ENCODE measurements around the gene BBS2. TPM values are rescaled to one million over a fixed set of nuclear protein-coding genes. Genes with fewer than 3 reads are reported as not detected.
"Not testable (repeated sequence)": the region's sequence is repeated elsewhere in the genome, so short reads cannot be mapped to it uniquely, and the experiment has no call there.

The BBS2 gene
- total RNA-seq, 2 donors from 2014 or later = 25.7 to 27.6 TPM

DNA sequence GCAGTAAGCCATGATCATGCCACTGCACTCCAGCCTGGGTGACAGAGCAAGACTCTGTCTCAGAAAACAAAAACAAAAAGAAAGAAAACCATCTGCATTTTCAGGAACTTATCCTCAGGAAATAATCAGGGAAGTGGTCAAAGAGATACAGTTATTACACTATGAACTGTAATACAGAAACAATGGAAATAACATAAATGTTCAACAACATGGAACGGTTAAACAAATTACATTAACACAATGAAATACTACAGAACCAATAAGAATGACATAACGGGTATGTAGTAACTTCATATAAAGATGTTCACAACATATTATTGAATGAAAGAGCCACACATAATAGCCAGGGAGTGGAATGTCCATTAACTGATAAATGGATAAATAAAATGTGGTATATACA lies 6.7 kb downstream of the BBS2 start:
- ATAC-seq (replicated peaks in 1 of 2) (no peak), DNase-seq (no peak)
- Mint-ChIP-seq H3K4me1 (ENCODE audit: low read depth) (peaks cover 25% of the 10 kb centered on the region), H3K9me3 (no peaks in the 10 kb centered on the region), H3K27me3 (ENCODE audit: low read depth) (no peaks in the 10 kb centered on the region), H3K36me3 (ENCODE audit: insufficient read depth in 2 of 2) (peaks cover 0 to 7% of the 10 kb centered on the region in 2 donors), H3K27ac (no peak overlapping the region), H3K4me3 (no peak overlapping the region)

DNA sequence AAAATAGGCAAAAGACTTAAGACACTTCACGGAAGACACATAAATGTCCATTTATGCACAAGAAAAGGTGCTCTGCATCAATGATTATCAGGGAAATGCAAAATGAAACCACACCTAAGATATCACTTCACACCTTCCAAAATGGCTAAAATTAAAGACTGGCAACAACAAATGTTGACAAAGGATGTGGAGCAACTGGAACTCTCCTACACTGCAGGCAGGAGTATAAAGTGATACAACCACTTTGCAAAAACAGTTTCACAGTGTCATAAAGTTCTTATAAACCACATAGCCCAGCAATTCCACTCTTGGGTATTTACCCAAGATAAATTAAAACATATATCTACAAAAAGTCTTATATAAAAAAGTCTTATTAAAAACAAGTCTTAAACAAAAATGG lies 7.8 kb downstream of the BBS2 start:
- Mint-ChIP-seq H3K4me3 (no peak overlapping the region), H3K9me3 (no peaks in the 10 kb centered on the region), H3K4me1 (ENCODE audit: low read depth) (peaks cover 15% of the 10 kb centered on the region), H3K27ac (no peak overlapping the region), H3K27me3 (ENCODE audit: low read depth) (no peaks in the 10 kb centered on the region), H3K36me3 (ENCODE audit: insufficient read depth in 2 of 2) (peaks cover 0 to 7% of the 10 kb centered on the region in 2 donors)
- DNase-seq (no peak), ATAC-seq (replicated peaks in 1 of 2) (no peak)

DNA sequence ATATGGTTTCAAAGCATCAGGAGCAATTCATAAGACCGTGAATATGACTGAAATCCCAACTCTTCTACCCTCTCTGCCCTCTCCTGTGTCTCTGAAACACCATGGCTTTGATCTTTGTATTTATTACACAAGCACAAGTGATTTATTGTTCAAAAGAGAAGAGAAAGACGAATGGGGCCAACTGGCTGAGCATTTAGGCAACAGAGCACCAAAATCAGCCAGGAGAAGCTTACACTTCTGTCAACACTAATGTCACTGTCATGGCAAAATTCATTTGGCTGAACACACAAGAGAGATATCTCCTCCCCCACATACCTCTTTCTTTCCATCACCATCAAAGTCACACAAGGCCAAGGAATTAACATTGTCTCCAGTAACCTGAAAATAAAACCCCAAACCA lies 9.3 kb downstream of the BBS2 start:
- Mint-ChIP-seq H3K27ac (no peak overlapping the region), H3K4me3 (no peak overlapping the region), H3K9me3 (no peaks in the 10 kb centered on the region), H3K36me3 (ENCODE audit: insufficient read depth in 2 of 2) (peaks cover 0 to 7% of the 10 kb centered on the region in 2 donors), H3K4me1 (ENCODE audit: low read depth) (peaks cover 12% of the 10 kb centered on the region), H3K27me3 (ENCODE audit: low read depth) (no peaks in the 10 kb centered on the region)
- ATAC-seq (replicated peaks in 1 of 2) (no peak), DNase-seq (no peak)

DNA sequence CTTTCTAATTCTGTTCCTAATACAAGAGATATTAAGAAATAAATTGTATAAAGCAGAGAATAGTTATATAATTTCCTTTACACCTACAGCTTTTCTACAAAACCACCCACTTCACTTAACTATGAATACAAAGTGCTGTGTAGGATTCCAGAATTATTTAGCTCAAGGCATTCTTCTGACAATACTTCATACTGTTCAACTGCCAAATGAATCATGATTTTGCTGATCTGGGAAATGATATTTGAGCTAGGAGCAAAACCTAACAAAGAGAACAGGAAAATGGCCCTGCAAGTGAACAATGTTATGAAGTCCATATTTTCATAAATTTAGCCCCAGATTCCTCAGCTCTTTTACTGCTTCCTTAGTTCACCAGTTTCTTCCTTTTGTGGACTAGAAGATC lies 12.9 kb downstream of the BBS2 start:
- H3K27me3 Mint-ChIP-seq (ENCODE audit: low read depth) = no peaks in the 10 kb centered on the region
- H3K36me3 Mint-ChIP-seq (ENCODE audit: insufficient read depth in 2 of 2) = peaks cover 0 to 7% of the 10 kb centered on the region in 2 donors
- ATAC-seq (replicated peaks in 1 of 2) (no peak), DNase-seq (no peak)
- H3K4me3 Mint-ChIP-seq = no peak overlapping the region
- no peak overlapping the region for H3K27ac Mint-ChIP-seq
- no peaks in the 10 kb centered on the region for H3K4me1 Mint-ChIP-seq (ENCODE audit: low read depth)
- H3K9me3 Mint-ChIP-seq = no peaks in the 10 kb centered on the region

DNA sequence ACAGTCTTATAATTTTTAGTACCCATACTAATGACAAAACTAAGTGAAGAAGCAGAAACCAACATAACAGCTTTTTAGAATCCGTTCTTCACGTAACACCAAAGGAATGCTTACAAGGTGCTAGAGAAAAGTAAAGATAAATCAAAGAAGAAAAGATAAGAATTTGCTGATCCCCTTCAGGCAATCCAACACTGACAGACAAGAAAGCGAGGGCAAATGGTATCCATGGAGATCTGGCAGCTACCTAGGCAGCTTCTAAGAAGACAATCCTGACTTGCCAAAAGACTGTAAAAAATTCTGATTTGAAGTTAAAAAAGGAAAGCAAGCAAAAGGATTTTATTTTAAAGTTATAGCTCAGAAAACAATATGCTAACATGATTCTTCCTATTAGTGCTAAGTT lies 14.6 kb downstream of the BBS2 start:
- Mint-ChIP-seq H3K4me1 (ENCODE audit: low read depth) (no peaks in the 10 kb centered on the region), H3K9me3 (no peaks in the 10 kb centered on the region), H3K4me3 (no peak overlapping the region), H3K27me3 (ENCODE audit: low read depth) (no peaks in the 10 kb centered on the region), H3K36me3 (ENCODE audit: insufficient read depth in 2 of 2) (peaks cover 0 to 7% of the 10 kb centered on the region in 2 donors), H3K27ac (peak overlapping the region; percentile 57)
- no peak for DNase-seq
- ATAC-seq (replicated peaks in 1 of 2) = no peak

DNA sequence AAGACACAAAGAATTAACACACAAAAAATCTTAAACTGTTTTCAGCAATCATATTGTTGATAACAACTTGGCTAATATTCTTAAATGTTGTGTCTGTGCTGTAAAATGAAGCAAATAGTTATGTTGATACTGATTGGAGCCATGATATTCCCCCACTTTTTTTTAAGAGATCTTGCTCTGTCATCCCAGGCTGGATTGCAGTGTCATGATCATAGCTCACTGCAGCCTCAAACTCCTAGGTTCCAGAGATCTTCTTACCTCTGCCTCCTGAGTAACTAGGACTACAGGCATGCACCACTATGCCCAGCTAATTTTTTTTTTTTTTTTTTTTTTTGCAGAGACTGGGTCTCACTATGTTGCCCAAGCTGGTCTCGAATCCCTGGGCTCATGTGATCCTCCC lies 26.0 kb downstream of the BBS2 start:
- H3K36me3 Mint-ChIP-seq (ENCODE audit: insufficient read depth in 2 of 2) = peaks cover 0 to 5% of the 10 kb centered on the region in 2 donors
- no peaks in the 10 kb centered on the region for H3K27me3 Mint-ChIP-seq (ENCODE audit: low read depth)
- H3K4me3 Mint-ChIP-seq = no peak overlapping the region
- H3K4me1 Mint-ChIP-seq (ENCODE audit: low read depth) = no peaks in the 10 kb centered on the region
- no peak overlapping the region for H3K27ac Mint-ChIP-seq
- DNase-seq (no peak), ATAC-seq (replicated peaks in 1 of 2) (no peak)
- no peaks in the 10 kb centered on the region for H3K9me3 Mint-ChIP-seq

DNA sequence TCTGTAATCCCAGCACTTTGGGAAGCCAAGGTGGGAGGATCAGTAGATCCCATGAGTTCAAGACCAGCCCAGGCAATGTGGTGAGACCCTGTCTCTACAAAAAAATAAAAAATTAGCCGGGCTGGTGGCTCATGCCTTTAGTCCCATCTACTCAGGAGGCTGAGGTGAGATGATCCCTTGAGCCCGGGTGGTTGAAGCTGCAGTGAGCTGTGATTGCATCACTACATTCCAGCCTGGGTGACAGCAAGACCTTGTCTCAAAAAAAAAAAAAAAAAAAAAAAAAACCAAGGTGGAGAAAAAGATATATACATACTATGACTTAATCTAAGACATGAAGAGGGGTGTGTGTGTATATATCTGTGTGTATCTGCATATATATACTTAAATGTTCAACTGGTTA lies 26.7 kb downstream of the BBS2 start:
- Mint-ChIP-seq H3K27ac (no peak overlapping the region), H3K27me3 (ENCODE audit: low read depth) (no peaks in the 10 kb centered on the region), H3K36me3 (ENCODE audit: insufficient read depth in 2 of 2) (peaks cover 0 to 5% of the 10 kb centered on the region in 2 donors), H3K9me3 (no peaks in the 10 kb centered on the region), H3K4me3 (no peak overlapping the region), H3K4me1 (ENCODE audit: low read depth) (no peaks in the 10 kb centered on the region)
- DNase-seq = no peak
- no peak for ATAC-seq (replicated peaks in 1 of 2)

DNA sequence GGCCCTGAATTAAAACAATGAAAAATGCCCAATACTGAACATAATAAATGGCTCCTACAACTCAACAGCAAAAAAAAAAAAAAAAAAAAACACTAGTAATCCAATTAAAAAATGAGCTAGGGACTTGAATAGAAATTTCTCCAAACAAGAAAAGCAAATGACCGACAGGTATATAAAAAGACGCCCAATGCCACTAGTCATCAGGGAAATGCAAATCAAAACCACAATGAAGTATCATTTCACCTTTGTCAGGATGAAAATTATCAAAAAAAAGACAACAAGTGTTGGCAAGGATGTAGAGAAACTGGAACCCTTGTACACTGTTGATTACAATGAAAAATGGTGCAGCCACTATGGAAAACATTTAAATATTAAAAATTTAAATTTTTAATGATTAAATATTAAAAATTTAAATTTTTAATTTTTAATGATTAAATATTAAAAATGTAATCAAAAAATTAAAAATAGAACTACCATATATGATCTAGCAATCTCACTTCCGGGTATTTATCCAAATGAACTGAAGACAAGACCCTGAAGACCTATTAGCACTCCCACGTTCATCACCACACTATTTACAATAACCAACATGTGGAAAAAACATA lies 28.1 kb downstream of the BBS2 start:
- H3K27ac Mint-ChIP-seq = peak overlapping the region; percentile 86
- peaks cover 0 to 4% of the 10 kb centered on the region in 2 donors for H3K36me3 Mint-ChIP-seq (ENCODE audit: insufficient read depth in 2 of 2)
- H3K4me3 Mint-ChIP-seq = no peak overlapping the region
- ATAC-seq (replicated peaks in 1 of 2) = no peak
- H3K9me3 Mint-ChIP-seq = no peaks in the 10 kb centered on the region
- H3K4me1 Mint-ChIP-seq (ENCODE audit: low read depth) = no peaks in the 10 kb centered on the region
- no peaks in the 10 kb centered on the region for H3K27me3 Mint-ChIP-seq (ENCODE audit: low read depth)
- DNase-seq = no peak

DNA sequence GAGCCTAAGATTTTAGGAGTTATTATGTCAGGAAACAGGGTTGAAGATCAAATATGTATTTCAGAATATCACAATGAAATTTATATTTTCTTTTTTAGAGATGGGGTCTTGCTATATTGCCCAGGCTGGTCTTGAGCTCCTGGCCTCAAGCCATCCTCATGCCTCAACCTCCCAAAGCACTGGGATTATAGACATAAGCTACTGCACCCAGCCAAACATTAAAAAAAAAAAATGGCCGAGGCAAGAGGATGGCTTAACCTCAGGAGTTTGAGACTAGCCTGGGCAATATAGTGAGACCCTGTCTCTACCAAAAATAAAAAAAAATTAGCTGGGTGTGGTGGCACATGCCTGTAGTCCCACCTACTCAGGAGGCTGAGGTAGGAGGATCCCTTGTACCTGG lies 31.0 kb downstream of the BBS2 start:
- H3K36me3 Mint-ChIP-seq (ENCODE audit: insufficient read depth in 2 of 2); H3K4me3 Mint-ChIP-seq; H3K4me1 Mint-ChIP-seq (ENCODE audit: low read depth); H3K27me3 Mint-ChIP-seq (ENCODE audit: low read depth); DNase-seq; ATAC-seq (replicated peaks in 1 of 2); H3K9me3 Mint-ChIP-seq; H3K27ac Mint-ChIP-seq: not testable (repeated sequence)

DNA sequence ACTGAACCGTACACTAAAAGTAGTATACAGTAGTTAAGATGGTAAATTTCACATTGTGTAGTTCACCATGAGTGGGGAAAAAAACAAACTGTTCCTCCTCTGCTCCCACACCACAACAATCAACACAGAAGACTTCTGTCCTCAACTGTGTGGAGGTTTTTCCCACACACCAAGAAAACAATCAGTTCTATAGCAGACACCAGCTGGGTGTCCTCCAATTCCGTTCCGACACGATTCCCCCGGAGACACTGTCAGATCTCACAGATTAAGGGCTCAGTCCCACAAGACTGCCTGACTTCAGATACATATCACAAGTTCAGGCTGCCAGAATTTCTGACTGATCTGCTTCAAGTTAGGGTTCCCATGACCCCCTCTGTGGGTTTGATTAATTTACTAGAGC lies 31.8 kb downstream of the BBS2 start:
- Mint-ChIP-seq H3K27me3 (ENCODE audit: low read depth) (no peaks in the 10 kb centered on the region), H3K4me1 (ENCODE audit: low read depth) (no peaks in the 10 kb centered on the region), H3K27ac (no peak overlapping the region), H3K4me3 (no peak overlapping the region), H3K36me3 (ENCODE audit: insufficient read depth in 2 of 2) (no peaks in the 10 kb centered on the region), H3K9me3 (no peaks in the 10 kb centered on the region)
- ATAC-seq (replicated peaks in 1 of 2) (no peak), DNase-seq (no peak)

DNA sequence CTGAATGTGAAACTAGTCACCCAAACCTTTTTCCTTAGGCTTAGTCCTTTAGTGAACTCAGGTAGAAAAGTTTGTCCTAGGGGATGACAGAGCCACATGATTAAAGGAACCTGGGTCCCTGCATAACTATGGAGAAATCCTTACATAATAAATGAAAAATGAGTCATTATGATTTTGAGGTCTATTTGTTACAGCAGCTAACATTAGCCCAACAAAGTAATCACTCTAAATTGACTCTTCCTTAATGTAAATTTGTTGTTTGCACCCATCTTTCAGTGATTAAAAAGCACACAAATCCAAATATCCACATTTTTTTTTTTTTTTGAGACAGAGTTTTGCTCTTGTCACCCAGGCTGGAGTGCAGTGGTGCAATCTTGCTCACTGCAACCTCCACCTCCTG lies 36.4 kb downstream of the BBS2 start:
- Mint-ChIP-seq H3K4me1 (ENCODE audit: low read depth) (peaks cover 6% of the 10 kb centered on the region), H3K9me3 (no peaks in the 10 kb centered on the region), H3K27me3 (ENCODE audit: low read depth) (no peaks in the 10 kb centered on the region), H3K27ac (no peak overlapping the region), H3K4me3 (no peak overlapping the region), H3K36me3 (ENCODE audit: insufficient read depth in 2 of 2) (peaks cover 0 to 2% of the 10 kb centered on the region in 2 donors)
- ATAC-seq (replicated peaks in 1 of 2) (no peak), DNase-seq (no peak)

DNA sequence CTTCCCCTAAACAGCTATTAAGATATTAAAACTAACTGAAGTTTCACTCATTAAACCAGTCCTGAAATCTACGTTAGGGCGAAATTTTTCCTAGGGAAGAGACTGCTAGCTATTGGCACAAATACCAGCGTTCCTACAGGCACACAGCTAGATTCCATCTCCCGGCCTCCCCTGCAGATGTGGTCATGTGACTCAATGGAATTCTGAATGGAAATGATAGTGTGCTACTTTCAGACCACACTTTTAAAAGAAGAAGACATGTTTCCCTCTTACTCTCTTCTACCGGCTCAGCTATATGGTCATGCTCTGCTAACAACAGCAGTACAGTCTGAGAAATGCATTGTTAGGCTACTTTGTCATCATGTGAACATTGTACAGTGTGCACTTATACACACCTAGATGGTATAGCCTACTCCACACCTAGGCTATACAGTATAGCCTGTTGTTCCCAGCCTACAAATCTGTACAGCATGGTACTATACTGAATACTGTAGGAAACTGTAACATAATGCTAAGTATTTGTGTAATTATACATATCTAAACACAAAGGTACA lies 37.1 kb downstream of the BBS2 start:
- no peaks in the 10 kb centered on the region for H3K9me3 Mint-ChIP-seq
- H3K4me1 Mint-ChIP-seq (ENCODE audit: low read depth) = peaks cover 8% of the 10 kb centered on the region
- DNase-seq = no peak
- H3K27ac Mint-ChIP-seq = no peak overlapping the region
- ATAC-seq (replicated peaks in 1 of 2) = no peak
- H3K4me3 Mint-ChIP-seq = no peak overlapping the region
- H3K36me3 Mint-ChIP-seq (ENCODE audit: insufficient read depth in 2 of 2) = peaks cover 0 to 2% of the 10 kb centered on the region in 2 donors
- no peaks in the 10 kb centered on the region for H3K27me3 Mint-ChIP-seq (ENCODE audit: low read depth)

DNA sequence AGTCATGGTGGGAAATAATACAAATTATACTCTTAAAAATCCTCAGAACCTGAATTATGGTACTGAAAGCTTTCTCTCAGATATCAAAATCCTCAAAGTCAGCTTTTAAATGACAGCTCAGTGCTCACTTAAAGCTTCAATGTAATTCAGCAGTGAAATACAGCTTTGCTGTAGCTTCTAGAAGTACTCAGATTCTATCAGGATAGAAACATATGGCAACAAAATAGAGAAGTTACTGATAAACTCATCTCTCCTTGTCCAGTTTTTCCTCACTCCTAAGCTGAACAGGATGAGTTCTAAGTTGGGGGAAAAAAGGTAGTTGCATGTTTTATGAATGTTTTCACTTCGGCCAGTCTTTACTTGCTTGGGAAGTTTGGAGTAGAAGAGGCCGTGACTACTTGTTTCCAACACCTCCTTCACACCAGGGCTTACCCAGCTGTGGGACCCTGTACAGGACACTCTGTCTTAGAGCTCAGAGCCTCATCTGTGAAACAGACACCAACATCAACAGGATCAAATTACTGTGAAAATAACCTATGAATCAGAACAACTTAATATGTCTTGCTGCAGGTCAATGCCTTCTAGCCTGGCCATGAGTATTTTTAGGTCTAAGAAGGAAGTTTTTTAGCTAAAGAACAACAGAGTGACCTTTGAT lies 38.2 kb downstream of the BBS2 start:
- peaks cover 3 to 8% of the 10 kb centered on the region in 2 donors for H3K36me3 Mint-ChIP-seq (ENCODE audit: insufficient read depth in 2 of 2)
- H3K9me3 Mint-ChIP-seq = no peaks in the 10 kb centered on the region
- DNase-seq (no peak), ATAC-seq (replicated peaks in 1 of 2) (no peak)
- no peaks in the 10 kb centered on the region for H3K27me3 Mint-ChIP-seq (ENCODE audit: low read depth)
- H3K4me3 Mint-ChIP-seq = no peak overlapping the region
- peaks cover 19% of the 10 kb centered on the region for H3K4me1 Mint-ChIP-seq (ENCODE audit: low read depth)
- peak overlapping the region; percentile 65 for H3K27ac Mint-ChIP-seq

Data from activated T-cell treated with anti-CD3 and anti-CD28 coated beads, Interleukin-2, amount 50 U/mL, for 72 hours (primary cell).